Loucy (cell line): ENCODE results near the gene CXCR6.

Experiments
- EZH2phosphoT487 ChIP-seq: fragments of 200-600 bp; IDR thresholded peaks from 2 replicates; pipeline ENCODE4 v1.6.1; 2018; ENCODE audit warnings: antibody characterized with exemption, mild to moderate bottlenecking, moderate library complexity, borderline replicate concordance
- TF ChIP-seq, protein P1 (sequence below): fragments of 200-600 bp; sonication (generic); conservative IDR thresholded peaks from 2 replicates; pipeline ENCODE4 v1.5.1; 2014; ENCODE audit warnings: mild to moderate bottlenecking, antibody characterized with exemption, low read length

- TF ChIP-seq, protein P1, sequence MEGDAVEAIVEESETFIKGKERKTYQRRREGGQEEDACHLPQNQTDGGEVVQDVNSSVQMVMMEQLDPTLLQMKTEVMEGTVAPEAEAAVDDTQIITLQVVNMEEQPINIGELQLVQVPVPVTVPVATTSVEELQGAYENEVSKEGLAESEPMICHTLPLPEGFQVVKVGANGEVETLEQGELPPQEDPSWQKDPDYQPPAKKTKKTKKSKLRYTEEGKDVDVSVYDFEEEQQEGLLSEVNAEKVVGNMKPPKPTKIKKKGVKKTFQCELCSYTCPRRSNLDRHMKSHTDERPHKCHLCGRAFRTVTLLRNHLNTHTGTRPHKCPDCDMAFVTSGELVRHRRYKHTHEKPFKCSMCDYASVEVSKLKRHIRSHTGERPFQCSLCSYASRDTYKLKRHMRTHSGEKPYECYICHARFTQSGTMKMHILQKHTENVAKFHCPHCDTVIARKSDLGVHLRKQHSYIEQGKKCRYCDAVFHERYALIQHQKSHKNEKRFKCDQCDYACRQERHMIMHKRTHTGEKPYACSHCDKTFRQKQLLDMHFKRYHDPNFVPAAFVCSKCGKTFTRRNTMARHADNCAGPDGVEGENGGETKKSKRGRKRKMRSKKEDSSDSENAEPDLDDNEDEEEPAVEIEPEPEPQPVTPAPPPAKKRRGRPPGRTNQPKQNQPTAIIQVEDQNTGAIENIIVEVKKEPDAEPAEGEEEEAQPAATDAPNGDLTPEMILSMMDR, result no peak
- no peak for TF ChIP-seq EZH2phosphoT487
Observed at GRCh38 chr3:45922950-45923590, 20.2 kb upstream of the CXCR6 start.
